ENCODE measurements around the gene AEN.
A peak's percentile ranks its signal among the peaks of the same experiment; 100 is the strongest.

Gene AEN

DNA sequence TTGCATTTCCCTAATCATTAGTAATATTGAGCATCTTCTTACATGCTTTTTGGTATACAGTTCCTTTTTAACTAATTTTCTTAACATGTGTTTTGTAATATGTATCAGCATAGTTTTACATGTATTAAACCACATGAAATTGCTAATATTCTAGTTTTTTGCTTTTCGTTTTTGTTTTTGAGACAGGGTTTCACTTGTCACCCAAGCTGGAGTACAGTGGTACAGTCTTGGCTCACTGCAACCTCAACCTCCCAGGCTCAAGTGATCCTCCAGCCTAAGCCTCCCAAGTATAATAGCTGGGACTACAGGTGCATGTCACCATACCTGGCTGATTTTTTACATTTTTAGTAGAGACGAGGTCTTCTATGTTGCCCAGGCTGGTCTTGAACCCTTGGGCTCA, 13.3 kb downstream of the AEN start:
- no peak for DNase-seq

DNA sequence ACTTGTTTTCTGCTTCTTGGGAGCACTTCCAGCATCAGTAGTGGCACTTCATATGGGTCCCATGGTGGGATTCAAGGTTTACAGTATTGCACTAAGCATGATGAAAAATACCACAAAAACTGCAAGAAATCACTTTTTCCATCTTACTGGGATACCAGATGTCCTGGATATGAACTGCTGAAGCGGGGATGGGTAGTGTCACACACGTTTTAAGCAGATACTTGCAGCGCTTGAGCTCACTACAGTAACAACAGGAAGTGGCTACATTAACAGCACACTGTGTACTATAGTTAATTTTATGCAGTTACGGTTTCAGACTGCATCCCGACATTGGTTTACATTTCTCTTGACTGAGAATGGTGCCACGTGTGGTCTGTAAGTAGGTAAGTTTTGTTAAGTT, 14.2 kb downstream of the AEN start:
- no peak for DNase-seq

DNA sequence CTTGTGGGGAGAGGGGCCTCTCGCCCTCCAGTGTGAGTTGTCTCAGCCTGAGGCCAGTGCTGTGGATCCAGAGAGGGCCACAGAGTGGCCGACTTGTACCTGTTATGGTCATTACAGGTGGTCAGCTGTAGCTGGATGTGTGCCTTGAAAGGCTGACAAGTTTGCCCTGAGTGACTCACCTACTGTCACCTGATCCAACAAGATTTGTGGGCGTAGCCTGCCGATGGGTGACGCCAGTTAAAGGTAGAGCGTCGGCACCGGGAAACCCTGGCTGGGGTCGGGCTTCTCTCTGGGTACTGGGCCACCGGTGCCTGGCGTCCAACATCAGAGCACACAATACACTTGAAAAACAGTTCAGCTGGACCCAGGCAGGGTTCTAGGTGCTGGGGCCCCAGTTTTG, 14.9 kb downstream of the AEN start:
- peak; percentile 76 for DNase-seq

DNA sequence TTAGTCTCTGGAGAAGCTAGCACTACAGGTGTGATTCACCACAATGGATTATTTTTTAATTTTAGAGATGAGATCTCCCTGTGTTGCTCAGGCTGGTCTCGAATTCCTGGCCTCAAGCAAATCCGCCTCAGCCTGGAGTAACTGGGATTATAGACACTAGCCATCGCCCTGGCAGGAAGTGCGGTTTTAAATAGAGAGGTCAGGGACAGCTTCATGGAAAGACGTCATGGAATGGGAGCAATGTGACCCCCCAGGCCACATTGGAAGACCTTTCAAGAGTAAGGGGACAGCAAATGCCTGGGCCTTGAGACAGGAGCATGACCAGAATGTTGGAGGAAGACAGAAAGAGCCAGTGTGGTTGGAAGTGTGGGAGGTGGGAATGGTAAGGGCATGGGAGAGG, 15.5 kb downstream of the AEN start:
- DNase-seq = no peak

DNA sequence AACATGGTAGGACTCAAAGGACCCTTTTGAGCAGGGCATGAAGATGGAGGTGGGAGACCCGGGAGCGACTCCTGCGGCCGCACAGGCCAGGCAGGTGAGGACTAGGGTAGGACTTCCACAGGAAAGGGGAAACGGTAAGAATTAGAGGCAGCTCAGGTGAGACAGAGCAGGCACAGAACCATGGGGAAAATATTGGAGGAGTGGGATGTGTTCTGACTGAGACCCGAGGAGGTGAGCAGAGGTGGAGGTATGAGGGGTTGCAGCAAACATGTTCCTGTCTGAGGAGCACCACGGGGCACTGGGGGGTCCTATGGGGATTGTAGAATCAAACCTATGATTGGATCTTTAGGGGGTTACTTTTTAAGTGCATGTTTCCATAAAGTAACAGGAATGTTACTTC, 16.3 kb downstream of the AEN start:
- DNase-seq = no peak

DNA sequence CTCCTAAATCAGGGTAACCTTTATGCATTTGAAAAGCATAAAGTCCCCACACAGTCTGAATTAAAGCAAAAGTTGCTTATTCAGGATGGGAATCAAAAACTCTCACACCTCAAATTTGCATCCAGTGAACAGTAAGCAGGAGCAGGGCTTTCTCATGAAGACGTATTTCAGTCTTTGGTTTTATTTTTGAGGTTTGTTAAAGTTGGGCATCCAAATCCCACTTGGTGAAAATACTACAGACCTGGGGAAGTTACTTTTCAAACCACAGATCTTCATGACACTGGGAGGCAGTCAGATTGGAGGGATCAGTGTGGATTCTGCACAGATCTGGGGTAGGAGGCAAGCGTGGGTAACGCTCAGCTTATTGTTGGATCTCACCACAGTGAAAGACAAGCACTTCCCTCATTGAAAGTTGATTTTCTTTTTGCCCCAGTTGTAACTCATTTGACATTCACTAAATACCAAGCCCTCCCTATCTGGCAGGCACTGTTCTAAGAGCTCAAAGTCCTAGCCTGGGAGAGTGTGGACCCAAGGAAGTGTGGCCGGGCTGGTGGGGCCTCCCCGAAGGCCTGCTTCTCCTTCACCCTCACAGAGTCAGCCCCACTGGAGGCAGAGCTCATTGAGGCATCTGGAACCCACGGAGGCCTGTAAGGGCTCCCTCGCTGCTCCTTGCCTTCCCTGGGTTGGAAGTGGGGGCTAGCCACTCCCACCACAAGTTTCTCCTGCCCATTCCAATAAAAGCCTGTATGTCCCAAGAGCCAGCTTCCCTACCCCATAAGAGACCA, 16.9 kb downstream of the AEN start:
- DNase-seq = no peak

DNA sequence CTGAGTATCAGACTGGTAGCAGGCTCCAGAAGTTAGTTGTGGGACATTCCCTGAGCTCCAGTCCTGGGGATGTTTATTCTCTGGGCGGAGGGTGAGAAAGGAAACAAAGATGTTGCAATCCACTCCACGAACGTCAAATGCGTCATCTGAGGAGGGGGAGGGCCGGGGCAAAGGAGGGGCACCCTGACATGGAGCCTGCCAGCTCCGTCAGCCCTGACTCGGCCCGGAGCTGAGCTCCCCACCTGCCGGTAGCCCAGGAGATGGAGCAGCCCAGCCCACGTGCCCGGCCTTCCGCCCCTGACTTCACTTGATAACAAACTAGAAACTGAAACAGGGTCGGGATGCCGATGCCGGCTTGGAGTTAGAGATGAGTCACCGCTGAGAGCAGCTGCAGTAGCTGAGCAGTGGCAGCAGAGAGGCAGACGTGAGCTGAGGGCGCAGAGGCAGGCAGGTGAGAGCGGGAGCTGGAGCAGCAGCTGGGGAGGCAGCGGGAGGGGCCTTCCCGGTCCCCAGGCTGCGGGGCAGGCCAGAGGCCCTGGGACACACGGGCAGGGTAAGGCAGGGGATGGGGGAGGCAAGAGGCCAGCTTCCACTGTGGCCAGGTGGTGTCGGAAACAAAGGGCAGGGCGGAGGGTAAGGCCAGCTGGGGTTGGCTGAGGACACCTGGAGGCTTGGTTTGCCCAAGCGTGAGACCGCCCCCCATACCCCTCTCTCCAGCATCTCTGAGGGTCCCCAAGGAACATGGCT, 17.7 kb downstream of the AEN start, which contains the start of gene ISG20:
Gene ISG20 (plus strand): TSS at position 391 of the 747 bp plus-strand sequence. CDS start 351 bp downstream, at position 742.
- DNase-seq = peak; percentile 95

DNA sequence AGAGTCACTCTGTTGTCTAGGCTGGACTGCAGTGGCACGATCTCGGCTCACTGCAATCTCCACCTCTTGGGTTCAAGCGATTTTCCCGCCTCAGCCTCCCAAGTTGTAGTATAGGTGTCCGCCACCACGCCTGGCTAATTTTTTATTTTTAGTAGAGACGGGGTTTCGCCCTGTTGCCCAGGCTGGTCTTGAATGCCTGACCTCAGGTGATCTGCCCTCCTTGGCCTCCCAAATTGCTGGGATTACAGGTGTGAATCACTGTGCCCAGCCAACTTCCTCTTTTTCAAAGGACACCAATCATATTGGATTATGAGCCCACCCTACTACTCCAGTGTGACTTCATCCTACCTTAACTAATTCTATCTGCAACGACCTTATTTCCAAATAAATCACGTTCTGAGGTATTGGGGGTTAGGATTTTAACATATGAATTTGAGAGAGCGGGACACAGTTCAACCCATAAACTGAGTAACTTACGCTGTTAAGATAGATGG, 20.9 kb downstream of the AEN start:
- no peak for DNase-seq

DNA sequence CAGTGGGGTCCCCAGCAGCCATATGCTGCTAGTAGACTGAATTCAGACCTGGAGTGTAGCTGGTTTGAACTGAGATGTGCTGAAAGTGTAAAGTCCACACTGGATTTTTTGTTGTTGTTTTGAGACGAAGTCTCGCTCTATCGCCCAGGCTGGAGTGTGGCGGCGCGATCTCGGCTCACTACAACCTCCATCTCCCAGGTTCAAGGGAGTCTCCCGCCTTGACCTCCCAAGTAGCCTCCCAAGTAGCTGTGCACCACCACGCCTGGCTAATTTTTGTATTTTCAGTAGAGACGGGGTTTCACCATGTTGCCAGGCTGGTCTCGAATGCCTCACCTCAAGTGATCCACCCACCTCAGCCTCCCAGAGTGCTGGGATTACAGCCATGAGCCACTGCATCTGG, 21.4 kb downstream of the AEN start:
- peak; percentile 18 for DNase-seq

DNA sequence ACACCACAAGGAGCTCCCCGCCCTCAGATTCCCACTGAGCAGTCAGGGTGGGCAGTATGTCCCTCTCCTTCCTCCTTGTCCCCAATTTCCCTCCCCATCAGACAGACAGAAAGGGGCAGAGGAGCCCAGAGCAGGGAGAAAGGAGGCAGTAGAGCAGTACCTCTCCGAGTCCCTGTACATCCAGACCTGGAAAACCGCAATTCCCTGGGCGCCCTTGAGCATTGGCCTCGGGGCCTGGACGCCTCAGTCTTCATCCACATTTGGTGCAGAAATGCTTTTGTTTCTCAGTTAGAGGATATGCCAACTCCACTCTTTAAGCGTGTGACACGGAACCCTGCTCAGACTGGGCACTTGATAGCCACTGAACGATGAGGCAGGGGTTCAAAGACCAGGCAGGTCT, 23.6 kb downstream of the AEN start:
- peak; percentile 16 for DNase-seq

DNA sequence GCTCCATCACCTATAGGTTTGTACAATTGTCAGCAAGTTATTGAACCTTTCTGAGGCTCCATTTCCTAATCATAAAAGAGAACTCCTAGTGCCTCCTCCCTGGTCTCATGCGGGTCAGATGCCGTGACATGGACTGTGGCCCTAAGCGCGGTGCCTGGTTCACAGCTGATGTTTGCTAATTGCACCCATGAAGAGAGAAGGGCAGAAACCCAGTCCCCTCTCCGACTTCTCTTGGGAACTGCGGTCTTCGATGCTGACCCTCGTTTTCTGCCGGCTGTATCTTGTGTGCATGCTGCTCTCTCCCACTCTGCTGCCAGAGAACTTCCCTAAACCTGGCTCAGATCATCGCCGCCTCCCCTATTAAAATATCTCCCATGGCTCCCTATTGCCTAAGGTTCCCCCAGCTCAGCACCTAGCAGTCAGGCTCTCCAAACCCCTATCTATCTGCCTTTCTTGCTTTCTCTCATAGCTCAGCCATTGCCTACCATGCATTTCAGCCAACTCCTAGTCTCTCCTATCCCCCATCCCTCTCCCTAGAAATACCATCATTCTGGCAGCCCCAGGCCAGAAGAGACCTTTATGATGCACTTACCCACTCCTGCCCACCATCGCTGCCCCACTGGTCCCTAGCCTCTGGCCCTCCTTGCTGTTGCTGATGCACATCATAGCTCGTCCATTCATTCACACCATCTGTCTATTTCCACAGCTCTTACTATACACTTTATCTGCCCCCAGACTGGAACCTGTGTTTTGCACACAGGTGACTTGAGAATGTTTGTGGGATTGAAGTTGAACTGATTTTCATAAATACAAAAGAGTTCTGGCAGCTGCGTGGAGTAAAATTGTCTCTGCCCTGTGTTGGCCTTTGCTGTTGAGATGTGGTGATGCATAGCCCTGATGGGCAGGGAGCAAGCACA, 24.3 kb downstream of the AEN start:
- peak; percentile 14 for DNase-seq

DNA sequence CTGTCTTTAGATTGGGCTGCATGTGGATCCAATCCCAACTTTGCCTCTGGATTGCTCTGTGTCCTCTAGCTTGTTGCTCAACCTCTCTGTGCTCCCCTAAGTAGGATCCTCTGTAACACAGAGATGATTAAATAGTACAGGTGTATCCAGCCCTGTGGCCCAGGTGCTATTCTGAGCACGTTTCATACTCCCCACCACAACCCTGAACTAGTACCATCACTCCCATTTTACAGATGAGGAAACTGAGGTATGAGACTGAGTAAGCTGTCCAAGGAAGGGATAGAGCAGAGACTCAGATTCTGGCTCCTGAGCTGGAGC, 24.9 kb downstream of the AEN start:
- no peak for DNase-seq

DNA sequence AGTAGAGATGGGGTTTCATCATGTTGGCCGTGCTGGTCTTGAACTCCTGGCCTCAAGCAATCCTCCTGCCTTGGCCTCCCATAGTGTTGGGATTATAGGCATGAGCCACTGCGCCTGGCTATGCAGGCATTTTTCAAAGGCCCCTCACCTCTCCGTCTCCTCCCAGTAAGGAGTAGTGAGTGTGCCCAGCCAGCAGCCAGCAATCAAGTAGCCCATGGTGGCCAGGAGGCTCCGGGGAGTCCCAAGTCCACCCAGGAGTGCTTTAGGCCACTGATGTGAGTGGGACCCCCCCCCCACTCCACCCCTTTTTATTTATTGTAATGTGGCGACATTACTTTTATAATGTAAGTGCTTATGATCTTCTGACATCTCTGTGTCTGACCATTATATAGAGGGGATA, 25.8 kb downstream of the AEN start:
- DNase-seq = no peak

DNA sequence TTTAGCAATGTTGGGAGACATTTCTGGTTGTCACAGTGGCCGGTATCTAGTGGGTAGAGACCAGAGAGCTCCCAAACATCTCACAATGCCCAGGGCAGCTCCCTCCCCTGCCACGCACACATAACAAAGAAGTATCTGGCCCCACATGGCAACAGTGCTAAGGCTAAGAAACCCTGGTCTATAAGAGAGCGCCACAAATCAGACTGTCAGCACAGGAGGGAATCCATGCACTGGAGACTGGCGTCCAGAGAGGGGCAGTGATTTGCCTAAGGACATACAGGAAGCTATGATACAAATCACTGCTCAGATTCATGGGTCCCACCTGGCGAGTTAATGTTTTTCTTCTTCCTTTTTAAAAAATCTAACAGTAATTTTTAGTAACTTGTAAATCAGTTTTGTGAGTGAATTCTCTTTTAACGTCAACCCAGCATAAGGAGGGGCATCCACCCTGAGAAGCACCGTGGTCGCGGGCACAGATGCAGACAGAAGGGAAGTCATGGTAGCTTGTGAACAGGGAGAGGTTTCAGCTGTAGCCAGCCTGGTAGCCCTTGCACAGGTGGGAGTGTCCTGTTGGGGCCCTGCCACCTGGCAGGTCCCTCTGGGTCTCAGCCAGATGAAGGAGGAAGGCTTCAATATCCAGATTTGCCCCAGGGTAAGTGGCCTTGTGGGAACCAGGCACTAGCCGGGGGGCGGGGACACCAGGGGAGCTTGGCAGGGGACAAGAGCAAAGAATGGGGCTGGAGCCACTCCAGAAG, 26.4 kb downstream of the AEN start:
- DNase-seq = peak; percentile 21

DNA sequence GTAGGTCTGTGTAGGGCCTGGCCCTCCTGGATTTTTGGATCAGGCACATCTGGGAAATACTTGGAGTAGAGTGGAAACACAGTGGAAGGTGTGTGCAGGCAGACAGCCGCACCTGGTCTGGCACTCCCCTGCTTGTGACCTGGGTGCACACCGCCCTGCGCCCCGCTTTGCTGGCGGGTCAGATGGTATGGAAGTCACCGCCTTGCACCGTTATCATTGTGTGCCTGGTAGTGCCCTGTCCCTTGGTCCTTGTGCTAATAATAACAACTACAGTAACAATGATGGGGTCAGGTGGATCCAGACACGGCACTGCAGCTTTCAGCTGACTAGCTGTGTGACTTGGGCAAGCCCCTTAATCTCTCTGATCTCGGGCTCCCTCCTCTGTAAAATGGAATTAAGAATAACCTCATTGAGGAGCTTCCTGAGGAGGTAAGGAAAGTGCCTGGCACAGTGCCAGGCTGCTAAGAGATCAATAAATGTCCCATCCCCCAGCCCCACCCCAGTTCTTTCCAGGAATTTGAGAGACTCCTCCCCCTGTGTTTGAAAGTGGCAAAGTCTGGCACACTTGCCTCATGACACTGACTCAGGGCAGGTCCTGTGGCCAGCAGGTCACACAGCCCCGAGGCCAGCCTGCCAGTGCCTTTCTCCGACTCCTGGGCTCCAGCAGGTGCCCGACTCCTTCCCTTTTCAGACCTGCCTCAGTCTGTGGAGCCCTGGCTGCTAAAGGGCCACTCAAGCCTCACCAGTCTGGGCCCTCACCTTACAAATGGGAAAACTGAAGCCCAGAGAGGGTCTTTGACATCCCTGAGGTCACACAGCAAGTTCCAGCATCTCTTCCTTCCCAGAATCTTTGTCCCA, 27.4 kb downstream of the AEN start:
- DNase-seq = peak; percentile 60

DNA sequence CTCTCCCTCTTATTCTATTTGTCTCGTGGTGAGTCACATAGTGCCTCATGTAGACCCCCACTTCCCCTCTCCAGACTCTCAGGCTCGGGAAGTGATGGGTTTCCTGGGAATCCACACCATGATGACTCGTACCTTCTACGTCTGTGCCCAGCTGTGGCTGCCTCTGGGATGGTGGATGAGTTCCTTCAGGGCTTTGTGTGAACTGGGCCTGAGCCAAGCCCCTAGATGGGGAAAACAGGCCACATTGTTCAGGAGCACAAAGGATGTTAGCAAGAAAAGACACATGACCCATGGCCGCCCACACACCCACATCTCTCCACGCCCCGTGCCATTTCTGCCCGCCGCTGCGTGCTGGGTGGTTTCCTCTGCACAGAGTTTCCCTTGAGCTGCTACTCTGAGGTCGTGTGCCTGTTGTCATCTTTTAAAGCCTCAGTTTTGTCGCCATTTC, 28.2 kb downstream of the AEN start:
- DNase-seq = peak; percentile 70

DNA sequence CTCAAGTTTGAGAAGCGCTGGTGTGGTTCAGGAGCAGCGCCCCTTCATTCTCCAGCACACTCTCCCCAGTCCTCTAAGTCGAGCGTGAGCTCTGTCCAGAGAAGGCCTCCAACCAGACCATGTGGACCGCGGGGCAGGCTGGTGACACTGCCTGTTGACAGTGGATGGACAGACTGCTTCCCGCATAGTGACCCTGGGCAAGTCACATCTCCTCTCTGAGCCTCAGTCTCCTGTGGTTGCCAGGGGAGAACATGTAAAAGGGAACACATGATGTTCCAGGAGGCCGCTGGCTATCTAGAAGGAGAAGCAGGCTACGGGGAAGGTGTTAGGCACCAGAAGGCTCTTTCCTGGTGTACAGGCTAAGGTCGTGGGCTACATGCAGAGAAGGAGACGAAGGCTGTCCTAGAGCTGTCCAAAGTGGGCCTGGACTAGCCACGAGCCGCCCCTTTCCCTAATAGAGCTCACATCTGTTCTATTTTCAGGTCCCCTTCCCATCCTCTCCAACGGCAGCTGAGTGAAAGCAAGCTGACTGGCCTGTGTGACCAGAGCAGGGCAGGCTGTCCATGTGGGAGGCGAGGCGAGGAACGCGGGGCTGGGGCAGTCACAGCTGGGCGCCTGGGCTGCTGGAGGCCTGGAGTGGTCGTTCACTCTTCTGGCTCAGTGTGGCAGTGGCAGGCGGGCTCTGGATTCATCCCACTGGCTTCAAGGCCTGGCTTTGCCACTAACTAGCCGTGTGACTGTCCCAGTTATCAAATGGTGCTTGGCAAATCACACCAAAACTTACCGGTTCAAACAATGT, 28.8 kb downstream of the AEN start:
- DNase-seq = no peak

DNA sequence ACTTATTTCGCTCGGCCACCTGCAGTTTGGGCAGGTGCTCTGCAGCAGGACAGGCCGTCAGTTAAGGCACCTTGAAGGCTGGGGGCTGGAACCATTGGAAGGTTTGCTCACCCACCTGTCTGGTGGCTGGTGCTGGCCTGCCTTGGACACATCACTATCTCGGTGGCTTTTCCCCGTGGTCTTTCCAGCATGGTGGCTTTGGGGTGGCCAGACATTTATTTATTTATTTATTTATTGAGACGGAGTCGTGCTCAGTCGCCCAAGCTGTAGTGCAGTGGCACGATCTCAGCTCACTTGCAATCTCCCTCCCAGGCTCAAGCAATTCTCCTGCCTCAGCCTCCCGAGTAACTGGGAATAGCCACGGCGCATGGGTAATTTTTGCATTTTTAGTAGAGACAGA, 29.4 kb downstream of the AEN start:
- no peak for DNase-seq

DNA sequence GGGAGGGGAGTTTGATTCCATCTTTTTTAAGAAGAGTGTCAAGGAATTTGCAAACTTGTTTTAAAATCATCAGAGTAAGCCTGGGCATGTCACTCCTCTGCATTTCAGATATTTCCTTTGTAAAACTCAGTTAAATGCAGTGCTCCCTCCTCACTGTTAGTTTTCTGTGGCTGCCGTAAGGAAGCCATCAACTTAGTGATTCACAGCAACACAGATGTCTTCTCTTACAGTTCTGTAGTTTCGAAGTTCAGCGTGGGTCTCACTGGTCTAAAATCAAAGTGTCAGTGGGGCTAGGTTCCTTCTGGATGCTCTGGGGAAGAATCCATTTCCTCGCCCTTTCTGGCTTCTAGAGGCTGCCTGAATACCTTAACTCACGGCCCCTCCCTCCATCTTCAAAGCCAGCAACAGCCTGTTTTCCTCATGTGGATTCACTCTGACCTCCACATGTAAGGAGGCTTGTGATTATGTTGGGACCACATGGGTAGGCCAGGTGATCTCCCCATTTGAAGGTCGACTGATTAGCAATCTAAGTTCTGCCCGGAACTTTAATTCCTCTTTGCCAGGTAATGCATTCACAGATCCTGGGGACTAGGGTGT, 30.1 kb downstream of the AEN start:
- DNase-seq = no peak

DNA sequence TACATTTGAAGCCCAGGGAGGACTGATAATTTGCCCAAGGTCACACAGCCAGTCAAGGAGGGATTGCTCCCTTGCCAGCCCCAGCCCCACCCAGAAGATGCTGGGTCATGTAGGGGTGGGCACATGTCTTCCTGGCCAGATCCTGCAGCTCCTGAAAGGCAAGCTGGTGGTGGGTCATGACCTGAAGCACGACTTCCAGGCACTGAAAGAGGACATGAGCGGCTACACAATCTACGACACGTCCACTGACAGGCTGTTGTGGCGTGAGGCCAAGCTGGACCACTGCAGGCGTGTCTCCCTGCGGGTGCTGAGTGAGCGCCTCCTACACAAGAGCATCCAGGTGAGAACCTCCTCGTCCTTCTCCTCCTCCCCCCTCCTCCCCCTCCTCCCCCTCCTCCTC, 30.8 kb downstream of the AEN start:
- no peak for DNase-seq

Measured in activated T-cell treated with anti-CD3 and anti-CD28 coated beads, Interleukin-2, amount 50 U/mL, for 1 hour (primary cell).